ENCODE measurements around the gene SMIM33.
"Not testable (repeated sequence)": the region's sequence is repeated elsewhere in the genome, so short reads cannot be mapped to it uniquely, and the experiment has no call there.

The SMIM33 gene

GRCh38 chr5:139475865-139476617, 5.2 kb downstream of the SMIM33 start:
- Histone ChIP-seq H3K27ac (ENCODE audit: poor library complexity, severe bottlenecking) (no peak overlapping the region), H3K27me3 (ENCODE audit: insufficient read depth, poor library complexity, severe bottlenecking) (no peaks in the 10 kb centered on the region), H3K9me3 (ENCODE audit: severe bottlenecking) (no peaks in the 10 kb centered on the region), H3K4me1 (ENCODE audit: insufficient read depth, poor library complexity, severe bottlenecking) (peaks cover 21% of the 10 kb centered on the region), H3K36me3 (ENCODE audit: low read depth) (peaks cover 22% of the 10 kb centered on the region), H3K4me3 (ENCODE audit: severe bottlenecking) (no peak overlapping the region)
- TF ChIP-seq CTCF (IDR thresholded peaks at IDR 0.05; ENCODE audit: poor library complexity, severe bottlenecking): no peak
- no peak for ATAC-seq (ENCODE audit: low read depth)
- no peak for DNase-seq (ENCODE audit: low spot score)

- not testable (repeated sequence) for H3K27ac ChIP-seq (ENCODE audit: poor library complexity, severe bottlenecking); H3K27me3 ChIP-seq (ENCODE audit: insufficient read depth, poor library complexity, severe bottlenecking); H3K4me3 ChIP-seq (ENCODE audit: severe bottlenecking); ATAC-seq (ENCODE audit: low read depth); H3K9me3 ChIP-seq (ENCODE audit: severe bottlenecking); DNase-seq (ENCODE audit: low spot score)
- Histone ChIP-seq H3K4me1 (ENCODE audit: insufficient read depth, poor library complexity, severe bottlenecking) (peaks cover 35% of the 10 kb centered on the region), H3K36me3 (ENCODE audit: low read depth) (peaks cover 22% of the 10 kb centered on the region)
These were observed 8.0 kb downstream of the SMIM33 start for GRCh38 chr5:139478657-139479423.

- Histone ChIP-seq H3K36me3 (ENCODE audit: low read depth) (peaks cover 22% of the 10 kb centered on the region), H3K4me1 (ENCODE audit: insufficient read depth, poor library complexity, severe bottlenecking) (peaks cover 28% of the 10 kb centered on the region)
- not testable (repeated sequence) for H3K27me3 ChIP-seq (ENCODE audit: insufficient read depth, poor library complexity, severe bottlenecking); H3K27ac ChIP-seq (ENCODE audit: poor library complexity, severe bottlenecking); DNase-seq (ENCODE audit: low spot score); H3K9me3 ChIP-seq (ENCODE audit: severe bottlenecking); H3K4me3 ChIP-seq (ENCODE audit: severe bottlenecking); ATAC-seq (ENCODE audit: low read depth)
These were observed 8.9 kb downstream of the SMIM33 start for GRCh38 chr5:139479729-139480128.

- Histone ChIP-seq H3K4me1 (ENCODE audit: insufficient read depth, poor library complexity, severe bottlenecking) (peaks cover 23% of the 10 kb centered on the region), H3K27ac (ENCODE audit: poor library complexity, severe bottlenecking) (peak overlapping the region; percentile 93), H3K4me3 (ENCODE audit: severe bottlenecking) (peak overlapping the region; percentile 28), H3K9me3 (ENCODE audit: severe bottlenecking) (no peaks in the 10 kb centered on the region), H3K27me3 (ENCODE audit: insufficient read depth, poor library complexity, severe bottlenecking) (no peaks in the 10 kb centered on the region), H3K36me3 (ENCODE audit: low read depth) (peaks cover 17% of the 10 kb centered on the region)
- ATAC-seq (ENCODE audit: low read depth) (peak; percentile 15; the same call in 2 of the 3 replicates), DNase-seq (ENCODE audit: low spot score) (peak; percentile 75)
- TF ChIP-seq CTCF (IDR thresholded peaks at IDR 0.05; ENCODE audit: poor library complexity, severe bottlenecking): no peak
These were observed 10.3 kb downstream of the SMIM33 start for GRCh38 chr5:139481122-139481533.

GRCh38 chr5:139481580-139482049, 10.8 kb downstream of the SMIM33 start:
- no peak for DNase-seq (ENCODE audit: low spot score)
- TF ChIP-seq CTCF (IDR thresholded peaks at IDR 0.05; ENCODE audit: poor library complexity, severe bottlenecking): peak; percentile 59
- Histone ChIP-seq H3K4me3 (ENCODE audit: severe bottlenecking) (peak overlapping the region; percentile 28), H3K27me3 (ENCODE audit: insufficient read depth, poor library complexity, severe bottlenecking) (no peaks in the 10 kb centered on the region), H3K27ac (ENCODE audit: poor library complexity, severe bottlenecking) (peak overlapping the region; percentile 93), H3K4me1 (ENCODE audit: insufficient read depth, poor library complexity, severe bottlenecking) (peaks cover 23% of the 10 kb centered on the region), H3K36me3 (ENCODE audit: low read depth) (peaks cover 15% of the 10 kb centered on the region), H3K9me3 (ENCODE audit: severe bottlenecking) (no peaks in the 10 kb centered on the region)
- ATAC-seq (ENCODE audit: low read depth): peak; percentile 46
